ENCODE data around the gene DHRS9.
A peak's percentile ranks its signal among the peaks of the same experiment; 100 is the strongest.

The DHRS9 gene

DNA sequence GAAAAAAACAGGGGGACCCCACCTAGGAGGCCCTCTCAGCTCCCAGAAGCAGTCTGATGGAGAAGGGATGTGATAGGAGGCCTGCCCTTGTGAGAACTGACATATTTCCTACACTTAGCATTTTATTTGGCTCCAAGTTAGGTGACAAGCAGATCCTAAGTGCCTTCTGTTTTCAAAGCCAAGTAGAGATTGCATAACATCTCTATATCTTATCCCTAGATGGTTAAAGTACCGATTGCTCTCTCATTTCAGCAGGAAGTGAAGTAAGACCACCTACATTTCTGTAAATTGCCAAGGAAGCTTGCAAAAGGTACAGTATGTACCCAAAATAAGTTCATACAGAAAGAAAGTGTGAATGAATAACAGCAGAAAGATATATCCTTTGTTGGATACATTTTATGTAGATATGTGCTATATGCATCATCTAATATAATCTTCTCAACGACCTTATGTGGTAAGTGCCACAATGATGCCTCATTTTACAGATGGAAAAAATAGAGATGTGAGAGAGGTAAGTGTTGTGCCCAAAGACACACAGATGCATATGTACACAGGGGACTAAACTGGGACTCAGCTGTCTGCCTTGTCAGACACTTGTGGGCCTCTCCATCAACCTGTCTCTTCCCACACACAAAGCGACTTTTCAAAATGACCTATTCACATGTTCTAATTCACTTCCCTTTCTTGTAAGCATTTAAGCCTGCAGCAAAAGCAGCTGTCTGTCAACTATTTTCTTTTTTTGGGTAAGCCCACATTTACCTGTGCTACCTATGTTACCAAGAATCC lies 38.9 kb downstream of the DHRS9 start:
- TF ChIP-seq, protein P1, sequence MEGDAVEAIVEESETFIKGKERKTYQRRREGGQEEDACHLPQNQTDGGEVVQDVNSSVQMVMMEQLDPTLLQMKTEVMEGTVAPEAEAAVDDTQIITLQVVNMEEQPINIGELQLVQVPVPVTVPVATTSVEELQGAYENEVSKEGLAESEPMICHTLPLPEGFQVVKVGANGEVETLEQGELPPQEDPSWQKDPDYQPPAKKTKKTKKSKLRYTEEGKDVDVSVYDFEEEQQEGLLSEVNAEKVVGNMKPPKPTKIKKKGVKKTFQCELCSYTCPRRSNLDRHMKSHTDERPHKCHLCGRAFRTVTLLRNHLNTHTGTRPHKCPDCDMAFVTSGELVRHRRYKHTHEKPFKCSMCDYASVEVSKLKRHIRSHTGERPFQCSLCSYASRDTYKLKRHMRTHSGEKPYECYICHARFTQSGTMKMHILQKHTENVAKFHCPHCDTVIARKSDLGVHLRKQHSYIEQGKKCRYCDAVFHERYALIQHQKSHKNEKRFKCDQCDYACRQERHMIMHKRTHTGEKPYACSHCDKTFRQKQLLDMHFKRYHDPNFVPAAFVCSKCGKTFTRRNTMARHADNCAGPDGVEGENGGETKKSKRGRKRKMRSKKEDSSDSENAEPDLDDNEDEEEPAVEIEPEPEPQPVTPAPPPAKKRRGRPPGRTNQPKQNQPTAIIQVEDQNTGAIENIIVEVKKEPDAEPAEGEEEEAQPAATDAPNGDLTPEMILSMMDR (conservative IDR thresholded peaks at IDR 0.05; ENCODE audit: low read depth, low read length) = no peak
- DNase-seq (ENCODE audit: low read depth) = no peak
- H3K4me3 ChIP-seq (ENCODE audit: low read length) = no peak overlapping the region

DNA sequence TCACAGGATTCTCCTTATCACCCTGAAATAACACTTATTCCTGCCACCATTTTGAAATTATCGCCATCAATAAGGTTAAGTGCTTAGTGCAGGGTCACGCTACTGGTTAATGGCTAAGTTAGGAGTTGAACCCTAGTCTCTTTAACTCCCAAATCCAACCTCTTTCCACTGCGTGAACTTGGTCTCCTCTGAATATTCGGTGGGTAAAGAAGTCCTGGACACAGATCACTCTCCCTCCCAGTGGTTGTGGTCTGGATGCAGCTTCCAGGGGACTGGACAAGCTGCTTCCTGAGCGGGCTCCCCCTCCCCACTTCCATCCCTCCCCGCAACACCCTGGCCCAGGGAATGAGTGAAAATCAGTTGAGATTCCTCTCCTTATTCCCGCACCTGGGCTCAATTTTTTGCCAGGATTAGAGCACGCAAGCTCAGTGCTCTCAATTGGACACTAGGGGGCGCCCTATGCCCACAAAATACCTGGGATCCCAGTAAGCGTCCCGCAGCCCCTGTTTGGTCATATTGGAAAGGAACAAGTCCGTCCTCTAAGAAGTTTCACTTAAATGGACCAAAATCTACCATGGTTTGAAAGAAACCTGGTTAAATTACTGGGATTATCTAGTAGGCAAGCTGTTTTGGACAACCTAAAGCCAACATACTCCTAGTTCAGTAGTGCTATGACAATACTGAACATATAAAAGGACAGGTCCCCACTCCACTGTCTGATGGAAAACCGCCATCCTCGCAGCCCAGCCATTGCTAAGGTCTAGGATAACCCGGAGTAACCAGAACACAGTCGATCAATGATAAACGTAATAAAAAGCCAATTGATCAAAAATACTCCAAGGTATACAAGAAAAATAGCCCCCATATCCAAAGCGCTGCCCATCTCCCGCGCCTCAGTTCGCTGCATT lies 40.4 kb downstream of the DHRS9 start:
- TF ChIP-seq, protein P1 (conservative IDR thresholded peaks at IDR 0.05; ENCODE audit: low read depth, low read length) = peak; percentile 88
- no peak overlapping the region for H3K4me3 ChIP-seq (ENCODE audit: low read length)
- DNase-seq (ENCODE audit: low read depth) = no peak

DNA sequence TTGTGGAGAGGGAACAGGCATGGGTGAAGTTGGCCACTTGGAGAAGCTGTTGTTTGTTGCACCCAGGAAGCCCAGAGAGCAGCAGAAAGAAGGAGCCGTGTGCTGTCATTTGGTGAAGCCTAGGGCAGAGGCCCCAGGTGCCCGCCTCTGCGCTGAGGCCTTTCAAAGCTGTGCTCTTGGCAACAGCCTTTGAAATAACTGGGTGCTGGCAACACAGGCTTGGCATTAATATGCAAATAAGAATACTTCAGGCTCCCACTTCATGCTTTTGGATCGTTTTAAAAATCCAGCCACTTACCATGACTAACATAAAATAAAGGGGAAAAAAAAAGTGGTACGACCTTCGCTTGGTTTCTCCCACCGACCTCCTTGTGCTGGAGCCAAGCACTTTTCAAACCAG lies 41.1 kb downstream of the DHRS9 start:
- no peak for DNase-seq (ENCODE audit: low read depth)
- no peak overlapping the region for H3K4me3 ChIP-seq (ENCODE audit: low read length)
- TF ChIP-seq, protein P1 (conservative IDR thresholded peaks at IDR 0.05; ENCODE audit: low read depth, low read length) = no peak

DNA sequence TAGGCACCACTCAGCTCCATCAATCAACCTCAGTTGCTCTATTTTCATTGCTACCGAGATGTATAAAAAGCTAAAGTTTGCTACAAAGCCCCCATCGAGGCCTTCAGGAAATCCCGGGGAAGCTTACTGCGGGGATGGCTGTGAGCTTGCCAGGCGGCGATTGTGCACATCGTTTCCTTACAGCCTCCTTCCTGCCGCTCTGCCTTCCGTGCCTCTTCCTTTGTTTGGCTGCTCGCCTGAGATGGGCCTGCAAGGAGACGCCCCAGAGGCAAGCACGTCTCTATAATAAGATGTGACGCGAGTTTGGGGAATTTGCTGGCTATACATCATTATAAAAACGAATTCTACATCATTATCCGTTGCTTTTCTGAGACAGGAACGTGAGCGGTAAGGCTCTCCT lies 41.6 kb downstream of the DHRS9 start:
- TF ChIP-seq, protein P1 (conservative IDR thresholded peaks at IDR 0.05; ENCODE audit: low read depth, low read length) = no peak
- no peak for DNase-seq (ENCODE audit: low read depth)
- H3K4me3 ChIP-seq (ENCODE audit: low read length) = no peak overlapping the region

DNA sequence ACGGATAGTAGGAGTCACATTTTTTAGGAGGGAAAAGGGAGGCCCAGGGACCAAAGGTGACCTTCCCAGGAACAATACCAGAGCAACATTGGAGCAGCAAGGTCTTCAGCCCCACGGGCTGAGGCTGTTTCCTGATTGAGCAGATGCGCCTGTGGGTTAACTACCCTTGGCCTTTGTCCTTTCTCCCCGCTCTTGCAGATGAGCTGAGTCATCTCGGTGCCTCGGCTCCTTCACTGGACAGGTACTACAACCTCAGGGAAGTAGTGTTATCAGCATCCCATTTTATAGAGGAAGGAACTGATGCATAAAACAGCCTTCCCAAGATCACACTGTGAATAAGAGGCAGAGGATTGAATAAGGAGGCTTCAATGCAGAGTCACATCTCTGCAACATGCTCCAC lies 43.5 kb downstream of the DHRS9 start:
- TF ChIP-seq, protein P1 (conservative IDR thresholded peaks at IDR 0.05; ENCODE audit: low read depth, low read length) = no peak
- H3K4me3 ChIP-seq (ENCODE audit: low read length) = no peak overlapping the region
- DNase-seq (ENCODE audit: low read depth) = no peak

DNA sequence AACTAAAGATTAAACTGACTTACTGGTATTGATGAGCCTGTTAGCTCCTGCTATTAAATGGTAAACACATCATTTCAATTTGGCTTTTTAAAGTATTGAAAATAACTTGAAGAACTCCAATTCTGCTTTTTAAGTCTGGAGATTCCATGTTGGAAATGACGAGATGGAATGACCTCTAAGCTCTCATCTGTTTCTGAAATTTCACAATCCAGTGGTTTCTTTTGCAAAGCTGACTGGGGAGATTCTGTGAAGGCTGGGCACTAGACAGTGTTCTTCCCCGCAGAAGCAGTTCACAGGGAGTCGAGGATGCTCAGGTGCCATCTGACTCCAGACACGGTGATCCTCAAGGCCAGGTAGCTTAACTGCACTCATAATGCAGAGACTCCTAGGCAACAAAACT lies 44.7 kb downstream of the DHRS9 start:
- TF ChIP-seq, protein P1 (conservative IDR thresholded peaks at IDR 0.05; ENCODE audit: low read depth, low read length) = no peak
- H3K4me3 ChIP-seq (ENCODE audit: low read length) = no peak overlapping the region
- no peak for DNase-seq (ENCODE audit: low read depth)
